K562 (cell line): ENCODE data around the gene PRKAR1B. TPM values are rescaled to one million over a fixed set of nuclear protein-coding genes. Genes with fewer than 3 reads are reported as not detected.

Experiments used
- ATAC-seq: fragments of 200-7000 bp; cut with Tn5 transposase; 3 replicates; pipeline ENCODE4 v1.9.1; 2020; ENCODE audit warnings: moderate library complexity
- BruUV-seq: library from RNA; stranded (reverse); fragments of 400-500 nt; replicated peaks from 2 replicates; lab custom pipeline; 2021; lab: Mats Ljungman, UMichigan
- CTCF ChIA-PET: fragments of 300-600 bp; formaldehyde crosslinking; extraction: SDS; loops from one replicate; lab custom pipeline; 2021; ENCODE audit warnings: low intra/inter-chr PET ratio; lab: Yijun Ruan, JAX
- POLR2A ChIA-PET: fragments of 300-600, 350-650 bp; sonication (Branson Sonifier 250); formaldehyde crosslinking; extraction: SDS; loops from one replicate; lab custom pipeline; 2021; ENCODE audit warnings: antibody characterized with exemption, inconsistent platforms; lab: Yijun Ruan, JAX
- DNase-seq, 4 experiments: peaks; one replicate each; pipeline versions ENCODE4 v3.0.0 to v3.0.0-alpha.2; 2011 to 2018; ENCODE audit warnings: low spot score in 3 of 4, mixed read lengths in 3 of 4; ENCODE audit errors: extremely low read depth in 1 of 4
- FAIRE-seq: peaks from 2 replicates; lab custom pipeline; 2011; peaks lifted over from hg19 to GRCh38; lab: Jason Lieb, UNC
- H2AFZ ChIP-seq: 2 replicates; pipeline ENCODE4 v1.6.0; 2011; ENCODE audit warnings: low read depth, low read length, control low read depth, inconsistent platforms
- H3K27ac ChIP-seq: fragments of 200-600 bp; 3 replicates; pipeline ENCODE4 v1.8.0; 2011; ENCODE audit warnings: low read depth, mild to moderate bottlenecking, control low read depth, inconsistent platforms, low read length, moderate library complexity, mixed read lengths; ENCODE audit errors: extremely low read depth
- H3K27me3 ChIP-seq, 2 experiments: fragments of 300-600 bp in 1 of 2; 2 replicates in 1 of 2; 3 replicates in 1 of 2; pipeline versions ENCODE4 v1.6.0 to v1.8.0; 2011; ENCODE audit warnings: inconsistent platforms in 2 of 2, low read length in 2 of 2, mild to moderate bottlenecking in 1 of 2, mixed read lengths in 1 of 2, moderate library complexity in 1 of 2; ENCODE audit not compliant: control insufficient read depth in 2 of 2, insufficient read depth in 2 of 2
- H3K36me3 ChIP-seq: fragments of 300-600 bp; 3 replicates; pipeline ENCODE4 v1.8.0; 2011; ENCODE audit warnings: mild to moderate bottlenecking, low read length, inconsistent platforms; ENCODE audit not compliant: control insufficient read depth, insufficient read depth
- H3K4me1 ChIP-seq, 2 experiments: fragments of 200-600 bp in 1 of 2; replicated peaks in 1 of 2; 2 replicates in 1 of 2; 3 replicates in 1 of 2; pipeline versions ENCODE4 v1.5.1 to v1.8.0; 2011; ENCODE audit warnings: inconsistent platforms in 2 of 2, low read length in 2 of 2, mild to moderate bottlenecking in 1 of 2, mixed read lengths in 1 of 2, moderate library complexity in 1 of 2; ENCODE audit not compliant: control insufficient read depth in 2 of 2, insufficient read depth in 2 of 2
- H3K4me2 ChIP-seq: 2 replicates; pipeline ENCODE4 v1.6.1; 2011; ENCODE audit warnings: low read length, control low read depth, inconsistent platforms, mixed read lengths; ENCODE audit not compliant: insufficient read depth
- H3K4me3 ChIP-seq: fragments of 200-600 bp; sonication (generic), shearing (Covaris generic); 2 replicates; pipeline ENCODE4 v1.5.1; 2016; ENCODE audit warnings: control low read depth, inconsistent platforms
- H3K79me2 ChIP-seq: fragments of 200-600 bp; 3 replicates; pipeline ENCODE4 v1.8.0; 2011; ENCODE audit warnings: low read length, inconsistent platforms; ENCODE audit not compliant: control insufficient read depth, insufficient read depth
- H3K9ac ChIP-seq, 2 experiments: 2 replicates each; pipeline versions ENCODE4 v1.6.0 to v1.6.1; 2011; ENCODE audit warnings: low read depth in 2 of 2, low read length in 2 of 2, control low read depth in 1 of 2, inconsistent platforms in 1 of 2, mild to moderate bottlenecking in 1 of 2, mixed read lengths in 1 of 2; ENCODE audit not compliant: insufficient read depth in 1 of 2
- H3K9me1 ChIP-seq: one replicate; pipeline ENCODE4 v1.6.0; 2011; ENCODE audit warnings: inconsistent platforms, mild to moderate bottlenecking, low read length, moderate library complexity; ENCODE audit not compliant: control insufficient read depth, insufficient read depth
- H3K9me3 ChIP-seq: replicated peaks from 2 replicates; pipeline ENCODE4 v1.5.1; 2011; ENCODE audit warnings: low read depth, low read length, inconsistent platforms; ENCODE audit not compliant: control insufficient read depth, insufficient read depth
- H4K20me1 ChIP-seq: replicated peaks from 2 replicates; pipeline ENCODE4 v1.6.1; 2011; ENCODE audit warnings: low read length, inconsistent platforms, mixed read lengths; ENCODE audit not compliant: control insufficient read depth, insufficient read depth
- DACH1 ChIP-seq: fragments of 450-650 bp; IDR thresholded peaks from 2 replicates; pipeline ENCODE4 v1.6.1; 2018; ENCODE audit not compliant: partially characterized antibody
- PCBP2 ChIP-seq: fragments of 200-400 bp; formaldehyde crosslinking; IDR thresholded peaks from 2 replicates; pipeline ENCODE4 v1.6.1; 2018; ENCODE audit warnings: low read length, low read depth, mild to moderate bottlenecking, moderate library complexity; ENCODE audit not compliant: poor library complexity, severe bottlenecking
- SMC3 ChIP-seq: conservative IDR thresholded peaks from 2 replicates; pipeline ENCODE4 v1.6.1; 2011; ENCODE audit warnings: low read depth, low read length, improper control_type of control experiment; ENCODE audit not compliant: insufficient read depth
- TEAD2 ChIP-seq: fragments of 450-650 bp; IDR thresholded peaks from 2 replicates; pipeline ENCODE4 v1.6.1; 2016; ENCODE audit warnings: missing genetic modification characterization, control low read depth, missing compliant biosample characterization
- YBX1 ChIP-seq: fragments of 450-650 bp; IDR thresholded peaks from 2 replicates; pipeline ENCODE4 v1.7.1; 2016; ENCODE audit warnings: mild to moderate bottlenecking
- WGBS: fragments of 100-300 bp; shearing (Covaris generic); methylation state at CpG from one replicate; pipeline ENCODE4 v1.1.6; 2016; ENCODE audit warnings: low coverage, mixed read lengths; ENCODE audit not compliant: insufficient coverage; ENCODE audit errors: missing lambda C conversion rate; 5-methylcytosine and 5-hydroxymethylcytosine counted together
- in situ Hi-C: fragments of 300-500 bp; cut with MboI; formaldehyde crosslinking; loops from 4 replicates; pipeline ENCODE4 v1.15.0; 2018; ENCODE audit warnings: inconsistent platforms, mixed read lengths
- intact Hi-C: fragments of 100-400 bp; cut with micrococcal nuclease; formaldehyde crosslinking; loops from 2 replicates; pipeline ENCODE4 v1.14.2; 2022
- polyA plus RNA-seq, 8 experiments: library from polyadenylated mRNA; depleted of rRNA in 4 of 8; stranded (reverse) in 5 of 8; unstranded in 3 of 8; fragments of >200 nt; fragmentation: Nextera tagmentation in 2 of 8; fragmentation: Illumina TruSeq in 1 of 8; extraction: Ambion mirVana in 2 of 8; extraction: Trizol in 1 of 8; gene quantifications; 2 replicates each; pipeline versions ENCODE4 v1.2.1 to v1.2.3, GENCODE V29; 2011 to 2014; ENCODE audit warnings: inconsistent platforms in 1 of 8, missing spikeins in 1 of 8
- total RNA-seq, 7 experiments: library from RNA; depleted of rRNA in 6 of 7; stranded (reverse); fragments of >200 nt in 6 of 7; fragmentation: Illumina TruSeq in 2 of 7; extraction: Trizol in 2 of 7; gene quantifications; 2 replicates each; pipeline versions ENCODE4 v1.2.1 to v1.2.3, GENCODE V29; 2011 to 2021; ENCODE audit warnings: low replicate concordance in 1 of 7
- TF ChIP-seq, protein P1 (sequence below): fragments of 250-450 bp; sonication (Bioruptor Pico); IDR thresholded peaks from 2 replicates; pipeline ENCODE4 v1.8.0; 2021; ENCODE audit warnings: moderate library complexity, mild to moderate bottlenecking, inconsistent platforms
- TF ChIP-seq, protein P2 (sequence below): fragments of 450-650 bp; formaldehyde crosslinking; IDR thresholded peaks from 2 replicates; pipeline ENCODE4 v1.4.0; 2022; ENCODE audit warnings: mild to moderate bottlenecking, moderate library complexity

Gene PRKAR1B
- total and polyA plus RNA-seq, 9 of the 15 experiments (the other 6 are each of a cell fraction or from before 2014, with no cell fraction given): 0.99 to 30.5 (median 12.7) TPM

DNA sequence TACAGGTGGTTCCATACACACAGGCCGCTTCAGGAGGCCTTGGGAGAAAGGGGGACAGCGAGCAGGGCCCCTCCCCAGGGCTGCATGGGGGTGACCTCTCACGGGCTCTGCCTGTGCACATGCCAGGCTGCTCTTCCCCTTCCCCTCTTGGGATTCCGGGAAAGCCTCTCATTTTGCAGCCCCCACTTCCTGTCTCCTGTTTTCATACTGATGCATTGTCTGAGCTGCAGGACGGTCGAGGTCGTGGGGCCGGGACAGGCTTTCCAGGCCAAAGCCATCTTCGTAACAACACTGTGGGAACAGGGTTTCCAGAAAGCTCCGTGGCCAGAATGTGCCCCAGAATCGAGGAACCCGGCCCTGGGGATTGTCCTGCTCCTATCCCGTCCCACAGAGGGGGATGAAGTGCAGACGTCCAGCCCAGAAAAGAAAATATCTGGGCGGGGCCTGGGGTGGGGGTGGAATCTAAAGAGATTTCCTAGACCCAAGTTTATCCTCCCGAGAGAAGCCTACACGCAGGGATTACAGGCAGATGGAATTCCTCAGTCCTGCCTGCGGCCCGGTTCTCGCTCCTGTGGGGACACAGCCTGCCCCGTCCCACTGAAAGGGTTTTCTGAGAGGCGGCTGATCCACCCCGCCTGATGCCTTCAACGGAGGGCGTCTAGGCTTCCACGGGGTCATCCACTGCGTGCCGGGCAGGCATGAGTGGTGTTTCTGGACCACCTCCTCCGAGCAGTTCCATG, 30.1 kb downstream of the PRKAR1B start:
- H3K27me3 ChIP-seq: no peaks in the 10 kb centered on the region
- DNase-seq: no peak
- no peak overlapping the region for H3K4me2 ChIP-seq
- POLR2A ChIA-PET: no interaction called here
- H3K4me3 ChIP-seq: no peak overlapping the region
- BruUV-seq: no TSS peak
- no peaks in the 10 kb centered on the region; the same call in none of the 2 replicates for H3K9me3 ChIP-seq
- peaks cover 15% of the 10 kb centered on the region; the same call in 2 of the 3 replicates for H3K36me3 ChIP-seq
- CTCF ChIA-PET: no interaction called here
- H3K9me1 ChIP-seq: no peaks in the 10 kb centered on the region
- H2AFZ ChIP-seq: no peak overlapping the region
- no peak for FAIRE-seq
- H4K20me1 ChIP-seq: no peaks in the 10 kb centered on the region
- no peaks in the 10 kb centered on the region for H3K79me2 ChIP-seq
- no peak for ATAC-seq
- peaks cover 9 to 20% of the 10 kb centered on the region in 2 experiments for H3K4me1 ChIP-seq
- no peak overlapping the region; a peak in 1 of 4 replicates for H3K9ac ChIP-seq
- H3K27ac ChIP-seq: no peak overlapping the region
- in situ Hi-C loops: no loop called here
- WGBS: 91% methylated on average over 24 of the region's 29 CpGs
- intact Hi-C loops: no loop called here
- TF ChIP-seq TEAD2 (tag): no peak
- TF ChIP-seq, protein P1, sequence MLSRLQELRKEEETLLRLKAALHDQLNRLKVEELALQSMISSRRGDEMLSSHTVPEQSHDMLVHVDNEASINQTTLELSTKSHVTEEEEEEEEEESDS (CRISPR knock-in tag): no peak
- TF ChIP-seq YBX1: no peak
- TF ChIP-seq, protein P2, sequence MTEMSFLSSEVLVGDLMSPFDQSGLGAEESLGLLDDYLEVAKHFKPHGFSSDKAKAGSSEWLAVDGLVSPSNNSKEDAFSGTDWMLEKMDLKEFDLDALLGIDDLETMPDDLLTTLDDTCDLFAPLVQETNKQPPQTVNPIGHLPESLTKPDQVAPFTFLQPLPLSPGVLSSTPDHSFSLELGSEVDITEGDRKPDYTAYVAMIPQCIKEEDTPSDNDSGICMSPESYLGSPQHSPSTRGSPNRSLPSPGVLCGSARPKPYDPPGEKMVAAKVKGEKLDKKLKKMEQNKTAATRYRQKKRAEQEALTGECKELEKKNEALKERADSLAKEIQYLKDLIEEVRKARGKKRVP: no peak
- no peak for TF ChIP-seq DACH1
- no peak for TF ChIP-seq PCBP2
- no peak for TF ChIP-seq SMC3
